ENCODE results near the gene SAMD4B.

SAMD4B gene

GRCh38 chr19:39397360-39398296 lies 55.4 kb downstream of the SAMD4B start:
- H3K4me3 ChIP-seq (ENCODE audit: low read length), result no peak overlapping the region
- no peak for DNase-seq (ENCODE audit: low read depth)

GRCh38 chr19:39398297-39398864 lies 56.2 kb downstream of the SAMD4B start:
- no peak for DNase-seq (ENCODE audit: low read depth)
- no peak overlapping the region for H3K4me3 ChIP-seq (ENCODE audit: low read length)
- TF ChIP-seq CTCF (conservative IDR thresholded peaks at IDR 0.05; ENCODE audit: low read depth, low read length), result no peak

More at GRCh38 chr19:39397360-39398296, 55.4 kb downstream of the SAMD4B start:
- TF ChIP-seq CTCF (conservative IDR thresholded peaks at IDR 0.05; ENCODE audit: low read depth, low read length), result peak; percentile 94

GRCh38 chr19:39399668-39400050 lies 57.4 kb downstream of the SAMD4B start:
- DNase-seq (ENCODE audit: low read depth), result no peak
- no peak overlapping the region for H3K4me3 ChIP-seq (ENCODE audit: low read length)
- no peak for TF ChIP-seq CTCF (conservative IDR thresholded peaks at IDR 0.05; ENCODE audit: low read depth, low read length)

GRCh38 chr19:39400061-39400460 lies 57.8 kb downstream of the SAMD4B start:
- H3K4me3 ChIP-seq (ENCODE audit: low read length), result no peak overlapping the region
- DNase-seq (ENCODE audit: low read depth), result no peak
- no peak for TF ChIP-seq CTCF (conservative IDR thresholded peaks at IDR 0.05; ENCODE audit: low read depth, low read length)

GRCh38 chr19:39401070-39401548 lies 58.9 kb downstream of the SAMD4B start:
- DNase-seq (ENCODE audit: low read depth), result no peak
- no peak overlapping the region for H3K4me3 ChIP-seq (ENCODE audit: low read length)
- TF ChIP-seq CTCF (conservative IDR thresholded peaks at IDR 0.05; ENCODE audit: low read depth, low read length), result no peak

GRCh38 chr19:39401549-39402345 lies 59.5 kb downstream of the SAMD4B start:
- DNase-seq (ENCODE audit: low read depth), result no peak
- TF ChIP-seq CTCF (conservative IDR thresholded peaks at IDR 0.05; ENCODE audit: low read depth, low read length), result no peak
- no peak overlapping the region for H3K4me3 ChIP-seq (ENCODE audit: low read length)

Data from retinal pigment epithelial cell (primary cell).